A673 (cell line): ENCODE results near the gene LPA. TPM values are rescaled to one million over a fixed set of nuclear protein-coding genes. Genes with fewer than 3 reads are reported as not detected.
"Not testable (repeated sequence)": the region's sequence is repeated elsewhere in the genome, so short reads cannot be mapped to it uniquely, and the experiment has no call there.

Experiments
- BruUV-seq: library from RNA; stranded (reverse); fragments of 400-500 nt; replicated peaks from 2 replicates; lab custom pipeline; 2021; lab: Mats Ljungman, UMichigan
- CTCF ChIA-PET: fragments of 300-600 bp; sonication (Branson Sonifier 250); formaldehyde crosslinking; loops from one replicate; lab custom pipeline; 2022; ENCODE audit warnings: antibody characterized with exemption; lab: Charles Lee
- POLR2A ChIA-PET: fragments of 300-600 bp; sonication (Branson Sonifier 250); formaldehyde crosslinking; loops from one replicate; lab custom pipeline; 2022; ENCODE audit warnings: antibody characterized with exemption; ENCODE audit not compliant: low non-redundant PET; lab: Charles Lee
- DNase-seq: peaks from one replicate; pipeline ENCODE4 v3.0.0-alpha.2; 2015; ENCODE audit warnings: low spot score
- H3K27ac ChIP-seq: fragments of 200-600 bp; sonication (generic); 2 replicates; pipeline ENCODE4 v1.5.1; 2016; ENCODE audit warnings: mixed run types, low read depth, mild to moderate bottlenecking, mixed read lengths, antibody characterized with exemption, low read length; ENCODE audit not compliant: poor library complexity, severe bottlenecking
- H3K27me3 ChIP-seq: fragments of 200-600 bp; sonication (generic); replicated peaks from 2 replicates; pipeline ENCODE4 v1.6.1; 2017; ENCODE audit warnings: mixed run types, low read depth, mild to moderate bottlenecking, mixed read lengths, antibody characterized with exemption, low read length; ENCODE audit not compliant: insufficient read depth, poor library complexity
- H3K36me3 ChIP-seq: fragments of 200-600 bp; sonication (generic); 2 replicates; pipeline ENCODE4 v1.6.1; 2016; ENCODE audit warnings: mixed run types, mild to moderate bottlenecking, mixed read lengths, antibody characterized with exemption, low read length; ENCODE audit not compliant: insufficient read depth, poor library complexity, severe bottlenecking
- H3K4me1 ChIP-seq: fragments of 200-600 bp; sonication (generic); 2 replicates; pipeline ENCODE4 v1.6.1; 2017; ENCODE audit warnings: mixed run types, mild to moderate bottlenecking, mixed read lengths, antibody characterized with exemption, low read length; ENCODE audit not compliant: insufficient read depth, poor library complexity, severe bottlenecking
- H3K4me3 ChIP-seq: fragments of 200-600 bp; sonication (generic); 2 replicates; pipeline ENCODE4 v1.5.1; 2016; ENCODE audit warnings: low read depth, mixed run types, mild to moderate bottlenecking, mixed read lengths, low read length; ENCODE audit not compliant: poor library complexity, severe bottlenecking
- H3K9me3 ChIP-seq: fragments of 200-600 bp; sonication (generic); 2 replicates; pipeline ENCODE4 v1.6.1; 2016; ENCODE audit warnings: mixed run types, low read depth, mild to moderate bottlenecking, mixed read lengths, antibody characterized with exemption, low read length; ENCODE audit not compliant: poor library complexity, severe bottlenecking
- EZH2 ChIP-seq: fragments of 200-600 bp; sonication (generic); IDR thresholded peaks from 2 replicates; pipeline ENCODE4 v1.6.1; 2017; ENCODE audit warnings: borderline replicate concordance, low read depth, mild to moderate bottlenecking, mixed read lengths, antibody characterized with exemption, low read length; ENCODE audit not compliant: poor library complexity, severe bottlenecking
- intact Hi-C: fragments of 100-400 bp; cut with micrococcal nuclease; formaldehyde crosslinking; loops from one replicate; pipeline ENCODE4 v1.10.0; 2022; ENCODE audit not compliant: unreplicated experiment
- total RNA-seq: library from RNA; stranded (reverse); gene quantifications from 2 replicates; pipeline ENCODE4 v1.2.3, GENCODE V29; 2021
- TF ChIP-seq, protein P1 (sequence below): fragments of 300-800, 200-600 bp; sonication (generic); conservative IDR thresholded peaks from 2 replicates; pipeline ENCODE4 v1.5.1; 2017; ENCODE audit warnings: low read depth, mild to moderate bottlenecking, antibody characterized with exemption, low read length, moderate library complexity, mixed read lengths

Gene LPA
- total RNA-seq, 1 experiment from 2014 or later, result not detected

GRCh38 chr6:160679402-160679769 is 15.3 kb upstream of the LPA start:
- H3K4me3 ChIP-seq, result no peak overlapping the region
- BruUV-seq, result no TSS peak
- H3K27me3 ChIP-seq, result no peaks in the 10 kb centered on the region
- no peak overlapping the region for H3K27ac ChIP-seq
- POLR2A ChIA-PET, result no interaction called here
- DNase-seq, result peak; percentile 5
- no peaks in the 10 kb centered on the region for H3K36me3 ChIP-seq
- intact Hi-C loops, result no loop called here
- no peaks in the 10 kb centered on the region for H3K9me3 ChIP-seq
- no peaks in the 10 kb centered on the region for H3K4me1 ChIP-seq
- TF ChIP-seq, protein P1, sequence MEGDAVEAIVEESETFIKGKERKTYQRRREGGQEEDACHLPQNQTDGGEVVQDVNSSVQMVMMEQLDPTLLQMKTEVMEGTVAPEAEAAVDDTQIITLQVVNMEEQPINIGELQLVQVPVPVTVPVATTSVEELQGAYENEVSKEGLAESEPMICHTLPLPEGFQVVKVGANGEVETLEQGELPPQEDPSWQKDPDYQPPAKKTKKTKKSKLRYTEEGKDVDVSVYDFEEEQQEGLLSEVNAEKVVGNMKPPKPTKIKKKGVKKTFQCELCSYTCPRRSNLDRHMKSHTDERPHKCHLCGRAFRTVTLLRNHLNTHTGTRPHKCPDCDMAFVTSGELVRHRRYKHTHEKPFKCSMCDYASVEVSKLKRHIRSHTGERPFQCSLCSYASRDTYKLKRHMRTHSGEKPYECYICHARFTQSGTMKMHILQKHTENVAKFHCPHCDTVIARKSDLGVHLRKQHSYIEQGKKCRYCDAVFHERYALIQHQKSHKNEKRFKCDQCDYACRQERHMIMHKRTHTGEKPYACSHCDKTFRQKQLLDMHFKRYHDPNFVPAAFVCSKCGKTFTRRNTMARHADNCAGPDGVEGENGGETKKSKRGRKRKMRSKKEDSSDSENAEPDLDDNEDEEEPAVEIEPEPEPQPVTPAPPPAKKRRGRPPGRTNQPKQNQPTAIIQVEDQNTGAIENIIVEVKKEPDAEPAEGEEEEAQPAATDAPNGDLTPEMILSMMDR, result peak; percentile 41; the same call in 1 of the 2 replicates
- TF ChIP-seq EZH2, result no peak
- CTCF ChIA-PET, result no interaction called here

DNA sequence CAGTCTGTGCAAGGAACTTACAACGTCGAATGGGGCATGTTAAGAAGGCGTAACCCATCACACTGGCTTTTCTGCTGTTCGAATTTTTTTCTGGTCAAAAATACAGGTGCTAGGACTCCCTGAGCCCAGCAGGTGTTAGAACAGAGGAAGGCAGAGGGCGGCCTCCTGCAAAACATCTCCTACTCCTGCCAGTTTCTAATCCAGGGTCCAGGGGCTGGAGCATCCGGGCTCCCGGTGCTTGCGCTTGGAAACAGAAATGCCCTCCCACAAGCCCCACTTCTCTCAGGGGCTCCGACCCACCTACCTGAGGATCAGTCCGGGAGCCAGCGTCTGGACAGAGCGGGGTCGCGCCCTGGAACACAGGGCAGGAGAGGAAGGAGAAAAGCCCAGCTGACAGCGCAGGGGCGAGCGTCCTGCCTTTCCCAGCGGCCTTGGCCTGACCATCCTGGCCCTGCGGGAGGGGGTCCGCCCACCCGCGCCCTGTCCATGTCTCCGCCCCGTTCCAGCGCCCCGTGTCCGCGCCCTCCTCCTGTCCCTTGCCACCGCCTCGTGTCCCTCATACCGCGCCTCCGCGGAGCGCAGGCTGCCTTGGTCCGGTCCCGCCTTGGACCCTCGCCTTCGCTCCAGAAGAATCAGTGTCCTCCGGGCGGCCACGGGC is 14.8 kb upstream of the LPA start:
- no peak for TF ChIP-seq EZH2
- TF ChIP-seq, protein P1, result no peak
- Histone ChIP-seq H3K9me3 (no peaks in the 10 kb centered on the region), H3K27me3 (no peaks in the 10 kb centered on the region), H3K27ac (no peak overlapping the region), H3K4me3 (no peak overlapping the region), H3K36me3 (no peaks in the 10 kb centered on the region), H3K4me1 (no peaks in the 10 kb centered on the region)
- CTCF ChIA-PET, result no interaction called here
- intact Hi-C loops, result no loop called here
- BruUV-seq, result no TSS peak
- POLR2A ChIA-PET, result no interaction called here
- no peak for DNase-seq

- ChIA-PET CTCF (interaction anchor here (0.6 kb wide), 1 partner anchor 906 kb away, joined by 4 read pairs; no protein-coding TSS in a partner anchor), POLR2A (no interaction called here)
- BruUV-seq, result no TSS peak
- no peak overlapping the region for H3K27ac ChIP-seq
- intact Hi-C loops, result no loop called here
- no peaks in the 10 kb centered on the region for H3K4me1 ChIP-seq
- no peak overlapping the region for H3K4me3 ChIP-seq
- H3K27me3 ChIP-seq, result no peaks in the 10 kb centered on the region
- DNase-seq, result no peak
- TF ChIP-seq, protein P1, result no peak
- TF ChIP-seq EZH2, result no peak
- no peaks in the 10 kb centered on the region for H3K9me3 ChIP-seq
- no peaks in the 10 kb centered on the region for H3K36me3 ChIP-seq
Observed at GRCh38 chr6:160678230-160678629, 14.2 kb upstream of the LPA start.

- CTCF ChIA-PET, H3K9me3 ChIP-seq, H3K27me3 ChIP-seq, H3K4me1 ChIP-seq, intact Hi-C loops, POLR2A ChIA-PET, DNase-seq, H3K27ac ChIP-seq, H3K36me3 ChIP-seq, BruUV-seq, H3K4me3 ChIP-seq: not testable (repeated sequence)
Observed at GRCh38 chr6:160676418-160676817, 12.3 kb upstream of the LPA start.
